GM23338 (cell line): Measurements from ENCODE around the gene CSTF1. TPM values are rescaled to one million over a fixed set of nuclear protein-coding genes. Genes with fewer than 3 reads are reported as not detected.

ENCODE experiments used
- ATAC-seq: fragments of 200-7000 bp; cut with Tn5 transposase; 3 replicates; pipeline ENCODE4 v1.9.1; 2020
- DNase-seq: peaks from one replicate; pipeline ENCODE4 v3.0.0-alpha.2; 2015; ENCODE audit warnings: low spot score
- H2AFZ ChIP-seq: fragments of 200-600 bp; sonication (generic); 2 replicates; pipeline ENCODE4 v1.8.0; 2016; ENCODE audit warnings: antibody characterized with exemption, mild to moderate bottlenecking, moderate library complexity
- H3F3A ChIP-seq: fragments of 200-600 bp; sonication (generic); replicated peaks from 2 replicates; pipeline ENCODE4 v1.8.0; 2017; ENCODE audit warnings: antibody characterized with exemption, mixed run types, low read depth
- H3K27ac ChIP-seq: fragments of 200-600 bp; sonication (generic); 2 replicates; pipeline ENCODE4 v1.6.1; 2016; ENCODE audit warnings: low read depth
- H3K27me3 ChIP-seq: fragments of 200-600 bp; sonication (generic); 2 replicates; pipeline ENCODE4 v1.8.0; 2016; ENCODE audit warnings: mild to moderate bottlenecking, mixed run types, moderate library complexity; ENCODE audit not compliant: insufficient read depth
- H3K36me3 ChIP-seq: fragments of 200-600 bp; sonication (generic); 2 replicates; pipeline ENCODE4 v1.8.0; 2016; ENCODE audit warnings: mild to moderate bottlenecking; ENCODE audit not compliant: insufficient read depth
- H3K4me1 ChIP-seq: fragments of 200-600 bp; sonication (generic); 2 replicates; pipeline ENCODE4 v1.8.0; 2016; ENCODE audit warnings: mild to moderate bottlenecking, moderate library complexity; ENCODE audit not compliant: insufficient read depth
- H3K4me2 ChIP-seq: fragments of 200-600 bp; sonication (generic); 2 replicates; pipeline ENCODE4 v1.7.1; 2017; ENCODE audit warnings: mixed run types
- H3K4me3 ChIP-seq: fragments of 200-600 bp; sonication (generic); 2 replicates; pipeline ENCODE4 v1.6.1; 2016; ENCODE audit warnings: mixed run types
- H3K79me2 ChIP-seq: fragments of 200-600 bp; sonication (generic); replicated peaks from 2 replicates; pipeline ENCODE4 v1.8.0; 2017; ENCODE audit warnings: mild to moderate bottlenecking; ENCODE audit not compliant: insufficient read depth
- H3K9me2 ChIP-seq: fragments of 200-600 bp; sonication (generic); 2 replicates; pipeline ENCODE4 v1.8.0; 2017; ENCODE audit not compliant: insufficient read depth
- H4K20me1 ChIP-seq: fragments of 200-600 bp; sonication (generic); replicated peaks from 2 replicates; pipeline ENCODE4 v1.8.0; 2017; ENCODE audit warnings: mild to moderate bottlenecking; ENCODE audit not compliant: insufficient read depth
- H3K27ac Mint-ChIP-seq: 2 replicates; pipeline ENCODE4 v1.8.0; 2020; ENCODE audit warnings: inconsistent platforms, mild to moderate bottlenecking, moderate library complexity, mixed read lengths
- H3K27me3 Mint-ChIP-seq: 3 replicates; pipeline ENCODE4 v1.8.0; 2022; ENCODE audit warnings: low read depth, mild to moderate bottlenecking, moderate library complexity, mixed read lengths, inconsistent platforms; ENCODE audit not compliant: insufficient read depth, poor library complexity
- H3K36me3 Mint-ChIP-seq: 3 replicates; pipeline ENCODE4 v1.8.0; 2021; ENCODE audit warnings: low read depth, mild to moderate bottlenecking, inconsistent platforms, moderate library complexity, mixed read lengths
- H3K4me1 Mint-ChIP-seq: 3 replicates; pipeline ENCODE4 v1.8.0; 2020; ENCODE audit warnings: mild to moderate bottlenecking, inconsistent platforms, mixed read lengths
- H3K4me3 Mint-ChIP-seq: 3 replicates; pipeline ENCODE4 v1.8.0; 2021; ENCODE audit warnings: moderate library complexity, mild to moderate bottlenecking, inconsistent platforms, mixed read lengths
- H3K9me3 Mint-ChIP-seq: 3 replicates; pipeline ENCODE4 v1.8.0; 2020; ENCODE audit warnings: moderate library complexity, mild to moderate bottlenecking, inconsistent platforms, mixed read lengths
- CREB1 ChIP-seq: fragments of 250-450 bp; sonication (Bioruptor Pico); IDR thresholded peaks from 2 replicates; pipeline ENCODE4 v1.5.0; 2020; ENCODE audit warnings: low read depth, mild to moderate bottlenecking, moderate library complexity
- ETS1 ChIP-seq: IDR thresholded peaks from 2 replicates; pipeline ENCODE4 v1.6.1; 2016; ENCODE audit warnings: antibody characterized with exemption
- EZH2 ChIP-seq: fragments of 200-600 bp; sonication (generic); IDR thresholded peaks from one replicate; pipeline ENCODE4 v1.8.0; 2017; ENCODE audit warnings: antibody characterized with exemption, mild to moderate bottlenecking, low read depth; ENCODE audit not compliant: unreplicated experiment
- EZH2phosphoT487 ChIP-seq: fragments of 200-600 bp; sonication (generic); IDR thresholded peaks from one replicate; pipeline ENCODE4 v1.8.1; 2018; ENCODE audit warnings: antibody characterized with exemption; ENCODE audit not compliant: unreplicated experiment
- JUNB ChIP-seq: IDR thresholded peaks from one replicate; pipeline ENCODE4 v1.6.1; 2016; ENCODE audit warnings: antibody characterized with exemption; ENCODE audit not compliant: unreplicated experiment
- NANOG ChIP-seq: IDR thresholded peaks from 2 replicates; pipeline ENCODE4 v1.6.1; 2016; ENCODE audit warnings: antibody characterized with exemption, borderline replicate concordance
- POLR2AphosphoS5 ChIP-seq: IDR thresholded peaks from 2 replicates; pipeline ENCODE4 v1.6.1; 2016; ENCODE audit warnings: antibody characterized with exemption, low read depth
- REST ChIP-seq: IDR thresholded peaks from one replicate; pipeline ENCODE4 v1.6.1; 2018; ENCODE audit warnings: antibody characterized with exemption; ENCODE audit not compliant: unreplicated experiment
- STAT1 ChIP-seq: IDR thresholded peaks from one replicate; pipeline ENCODE4 v1.6.1; 2016; ENCODE audit warnings: antibody characterized with exemption; ENCODE audit not compliant: unreplicated experiment
- ZNF114 ChIP-seq: fragments of 250-450 bp; sonication (Bioruptor Pico); IDR thresholded peaks from 2 replicates; pipeline ENCODE4 v1.5.0; 2020; ENCODE audit warnings: mild to moderate bottlenecking, moderate library complexity
- ZNF331 ChIP-seq: fragments of 250-450 bp; sonication (Bioruptor Pico); IDR thresholded peaks from 2 replicates; pipeline ENCODE4 v1.5.0; 2020; ENCODE audit warnings: low read depth, mild to moderate bottlenecking, moderate library complexity
- ZNF462 ChIP-seq: fragments of 250-450 bp; sonication (Bioruptor Pico); IDR thresholded peaks from 2 replicates; pipeline ENCODE4 v1.5.0; 2020; ENCODE audit warnings: mild to moderate bottlenecking, moderate library complexity
- polyA plus RNA-seq: library from polyadenylated mRNA; unstranded; fragments of >200 nt; fragmentation: Nextera tagmentation; extraction: Ambion mirVana; gene quantifications from 2 replicates; pipeline ENCODE4 v1.2.1, GENCODE V29; 2016
- total RNA-seq: library from RNA; depleted of rRNA; stranded (reverse); fragments of >200 nt; shearing (Covaris generic); gene quantifications from 2 replicates; pipeline ENCODE4 v1.2.3, GENCODE V29; 2014
- TF ChIP-seq, protein P1 (sequence below), 2 experiments: fragments of 200-600 bp in 1 of 2; sonication (generic) in 1 of 2; conservative IDR thresholded peaks; 2 replicates each; pipeline versions ENCODE4 v1.5.1 to v1.6.1; 2016 to 2017; ENCODE audit warnings: antibody characterized with exemption in 2 of 2, low read depth in 2 of 2, mild to moderate bottlenecking in 2 of 2, moderate library complexity in 1 of 2

Gene CSTF1
- total and polyA plus RNA-seq, 2 experiments from 2014 or later = 21.5 to 62.3 TPM

- Mint-ChIP-seq H3K4me3 (no peak overlapping the region), H3K27ac (no peak overlapping the region), H3K36me3 (no peaks in the 10 kb centered on the region; the same call in 2 of the 3 replicates), H3K4me1 (no peaks in the 10 kb centered on the region; the same call in 2 of the 3 replicates), H3K27me3 (peaks cover 25% of the 10 kb centered on the region), H3K9me3 (no peaks in the 10 kb centered on the region; the same call in 2 of the 3 replicates)
- Histone ChIP-seq H2AFZ (no peak overlapping the region; the same call in 1 of the 2 replicates), H3K4me2 (no peak overlapping the region), H3K4me3 (no peak overlapping the region), H3K9me2 (no peaks in the 10 kb centered on the region), H3K36me3 (no peaks in the 10 kb centered on the region), H3F3A (no peaks in the 10 kb centered on the region), H3K27ac (no peak overlapping the region), H3K27me3 (0 out of 2 replicates have a peak, but pooled peaks cover 8% of the 10 kb centered on the region), H4K20me1 (no peaks in the 10 kb centered on the region), H3K79me2 (no peaks in the 10 kb centered on the region), H3K4me1 (no peaks in the 10 kb centered on the region)
- TF ChIP-seq POLR2AphosphoS5 = no peak
- TF ChIP-seq STAT1 = no peak
- no peak for TF ChIP-seq CREB1 (CRISPR knock-in tag)
- no peak for TF ChIP-seq ZNF331 (CRISPR knock-in tag)
- TF ChIP-seq, protein P1, sequence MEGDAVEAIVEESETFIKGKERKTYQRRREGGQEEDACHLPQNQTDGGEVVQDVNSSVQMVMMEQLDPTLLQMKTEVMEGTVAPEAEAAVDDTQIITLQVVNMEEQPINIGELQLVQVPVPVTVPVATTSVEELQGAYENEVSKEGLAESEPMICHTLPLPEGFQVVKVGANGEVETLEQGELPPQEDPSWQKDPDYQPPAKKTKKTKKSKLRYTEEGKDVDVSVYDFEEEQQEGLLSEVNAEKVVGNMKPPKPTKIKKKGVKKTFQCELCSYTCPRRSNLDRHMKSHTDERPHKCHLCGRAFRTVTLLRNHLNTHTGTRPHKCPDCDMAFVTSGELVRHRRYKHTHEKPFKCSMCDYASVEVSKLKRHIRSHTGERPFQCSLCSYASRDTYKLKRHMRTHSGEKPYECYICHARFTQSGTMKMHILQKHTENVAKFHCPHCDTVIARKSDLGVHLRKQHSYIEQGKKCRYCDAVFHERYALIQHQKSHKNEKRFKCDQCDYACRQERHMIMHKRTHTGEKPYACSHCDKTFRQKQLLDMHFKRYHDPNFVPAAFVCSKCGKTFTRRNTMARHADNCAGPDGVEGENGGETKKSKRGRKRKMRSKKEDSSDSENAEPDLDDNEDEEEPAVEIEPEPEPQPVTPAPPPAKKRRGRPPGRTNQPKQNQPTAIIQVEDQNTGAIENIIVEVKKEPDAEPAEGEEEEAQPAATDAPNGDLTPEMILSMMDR (conservative IDR thresholded peaks at IDR 0.05; ENCODE audit: low read depth in 2 of 2) = no peak
- no peak for TF ChIP-seq NANOG
- no peak for TF ChIP-seq REST
- TF ChIP-seq JUNB = no peak
- no peak for TF ChIP-seq EZH2
- no peak for TF ChIP-seq EZH2phosphoT487
- TF ChIP-seq ETS1 = no peak
- no peak for TF ChIP-seq ZNF462 (CRISPR knock-in tag)
- no peak for TF ChIP-seq ZNF114 (CRISPR knock-in tag)
- no peak for ATAC-seq
- no peak for DNase-seq
Measured at GRCh38 chr20:56428881-56429280, 36.4 kb downstream of the CSTF1 start.
